GM18526 (cell line): Measurements from ENCODE around the gene SUSD3.

Experiments used
- POLR2A ChIP-seq: IDR thresholded peaks from 3 replicates; pipeline ENCODE4 v1.6.1; 2011; ENCODE audit not compliant: insufficient read length; ENCODE audit errors: extremely low read depth

The SUSD3 gene

DNA sequence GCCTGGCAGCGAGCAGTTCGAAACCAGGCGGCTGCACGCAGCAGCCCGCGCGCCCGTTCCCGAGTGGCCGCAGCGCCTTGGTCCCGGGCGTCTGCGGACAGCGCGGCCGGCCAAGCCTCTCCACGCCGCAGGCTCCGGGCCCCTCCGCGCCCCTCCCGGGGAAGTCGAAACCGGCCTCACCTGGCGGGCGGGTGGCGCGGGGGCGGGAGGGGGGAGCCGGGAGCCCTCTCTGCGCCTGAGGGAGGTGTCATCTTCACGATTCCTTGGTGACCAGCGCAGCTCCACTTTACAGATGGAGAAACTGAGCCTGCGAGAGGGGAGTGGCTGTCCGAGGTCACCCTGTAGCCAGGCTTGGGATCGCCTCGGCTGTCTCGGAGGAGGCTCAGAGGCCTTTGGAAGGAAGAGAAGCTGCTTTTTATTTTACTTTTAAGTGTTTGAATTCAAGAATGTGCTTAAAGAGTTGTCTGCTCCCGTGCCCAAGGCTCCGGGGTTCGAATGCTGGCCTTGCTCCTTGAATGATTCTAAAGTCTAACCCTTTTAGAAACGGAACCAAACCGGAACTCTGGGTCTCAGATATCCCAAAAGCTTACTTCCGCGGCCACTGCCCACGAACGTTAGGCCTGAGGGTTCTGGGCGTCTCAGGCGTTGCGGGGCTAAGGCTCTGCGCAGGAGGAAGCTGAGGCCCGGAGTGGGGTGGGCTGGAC, 662 bp downstream of the SUSD3 start:
- no peak for TF ChIP-seq POLR2A

DNA sequence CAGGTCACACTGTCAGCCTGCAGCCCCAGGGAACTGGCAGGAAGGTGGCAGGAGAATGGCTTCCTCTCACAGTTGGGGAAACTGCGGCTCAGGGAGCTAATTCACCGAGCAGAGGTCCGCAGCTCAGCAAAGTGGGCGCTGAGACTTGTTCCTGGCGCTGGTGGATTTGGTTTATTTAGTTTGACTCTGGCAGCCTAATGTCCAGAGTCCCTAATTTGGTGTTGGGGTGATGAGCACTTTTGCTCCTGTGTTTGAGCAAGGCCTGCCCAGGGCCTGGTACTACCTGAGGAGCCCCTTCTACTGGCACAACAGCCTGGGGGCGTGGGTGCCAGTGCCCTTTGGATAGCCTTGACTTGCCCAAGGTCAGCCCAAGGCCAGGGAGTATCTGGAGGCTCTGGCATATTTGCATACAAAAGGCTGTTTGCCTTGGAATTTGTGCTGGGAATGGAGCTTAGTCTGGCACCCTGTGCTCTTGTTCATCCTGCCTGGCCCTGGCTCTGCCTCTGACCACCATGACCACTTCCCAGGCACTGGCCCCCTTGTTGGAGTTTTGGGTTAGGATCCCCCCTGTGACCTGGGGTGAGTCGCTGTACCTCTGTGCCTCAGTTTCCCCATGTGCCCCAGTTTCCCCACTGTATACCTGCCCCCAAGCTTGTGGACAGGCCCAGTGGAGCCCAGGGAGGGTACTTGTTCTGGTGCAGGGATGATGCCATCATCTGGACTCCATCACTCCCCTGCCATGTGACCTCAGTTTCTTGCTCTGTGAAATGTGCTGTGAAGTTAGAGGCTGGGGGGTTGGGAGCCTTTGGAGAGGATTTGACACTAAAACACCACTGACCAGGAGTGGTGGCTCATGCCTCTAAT, 1.4 kb downstream of the SUSD3 start:
- TF ChIP-seq POLR2A = no peak

DNA sequence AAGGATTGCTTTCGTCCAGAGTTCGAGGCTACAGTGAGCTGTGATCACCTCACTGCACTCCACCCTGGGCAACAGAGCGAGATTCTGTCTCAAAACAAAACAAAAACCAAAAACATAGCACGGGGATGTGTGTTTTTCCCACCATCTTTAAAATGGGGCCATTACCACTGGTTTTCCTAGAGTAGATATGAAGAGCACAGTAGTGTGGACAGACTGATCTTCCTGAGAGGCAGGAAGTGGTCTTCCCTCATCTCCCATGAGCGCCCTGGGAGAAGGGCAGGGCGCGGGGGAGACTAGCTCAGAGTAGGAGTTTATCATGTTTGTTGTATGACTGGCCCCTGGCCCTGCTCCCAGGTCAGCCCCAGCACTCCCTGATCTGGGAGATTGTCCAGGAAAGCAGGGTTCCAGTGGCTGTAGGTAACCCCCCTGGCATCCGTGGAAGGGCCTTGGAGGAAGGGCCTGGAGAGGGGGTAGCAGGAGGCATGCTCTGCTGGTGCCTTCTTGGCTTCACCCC, 2.3 kb downstream of the SUSD3 start:
- no peak for TF ChIP-seq POLR2A

DNA sequence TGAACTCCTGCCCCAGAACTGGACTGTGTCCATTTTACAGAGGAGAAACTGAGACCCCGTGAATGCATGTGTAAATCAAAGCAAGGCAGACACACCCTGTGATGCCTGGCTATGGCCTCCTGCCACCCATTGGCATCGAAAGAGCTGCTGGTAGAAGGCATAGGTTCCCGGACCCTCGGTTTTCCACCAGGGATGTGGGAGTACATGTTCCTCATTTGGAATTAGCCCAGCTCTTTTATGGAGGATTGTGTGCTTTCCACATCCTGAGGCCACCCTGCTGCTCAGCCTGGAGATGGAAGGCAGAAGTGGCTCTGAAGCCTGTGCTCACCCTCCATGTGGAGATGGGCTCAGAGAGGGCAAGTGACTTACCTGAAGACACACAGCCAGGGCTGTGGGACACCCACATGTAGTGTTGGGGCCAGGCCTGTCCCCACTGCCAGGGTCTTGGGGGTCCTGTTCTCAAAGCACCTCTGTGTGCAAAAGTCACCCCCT, 2.8 kb downstream of the SUSD3 start:
- no peak for TF ChIP-seq POLR2A

DNA sequence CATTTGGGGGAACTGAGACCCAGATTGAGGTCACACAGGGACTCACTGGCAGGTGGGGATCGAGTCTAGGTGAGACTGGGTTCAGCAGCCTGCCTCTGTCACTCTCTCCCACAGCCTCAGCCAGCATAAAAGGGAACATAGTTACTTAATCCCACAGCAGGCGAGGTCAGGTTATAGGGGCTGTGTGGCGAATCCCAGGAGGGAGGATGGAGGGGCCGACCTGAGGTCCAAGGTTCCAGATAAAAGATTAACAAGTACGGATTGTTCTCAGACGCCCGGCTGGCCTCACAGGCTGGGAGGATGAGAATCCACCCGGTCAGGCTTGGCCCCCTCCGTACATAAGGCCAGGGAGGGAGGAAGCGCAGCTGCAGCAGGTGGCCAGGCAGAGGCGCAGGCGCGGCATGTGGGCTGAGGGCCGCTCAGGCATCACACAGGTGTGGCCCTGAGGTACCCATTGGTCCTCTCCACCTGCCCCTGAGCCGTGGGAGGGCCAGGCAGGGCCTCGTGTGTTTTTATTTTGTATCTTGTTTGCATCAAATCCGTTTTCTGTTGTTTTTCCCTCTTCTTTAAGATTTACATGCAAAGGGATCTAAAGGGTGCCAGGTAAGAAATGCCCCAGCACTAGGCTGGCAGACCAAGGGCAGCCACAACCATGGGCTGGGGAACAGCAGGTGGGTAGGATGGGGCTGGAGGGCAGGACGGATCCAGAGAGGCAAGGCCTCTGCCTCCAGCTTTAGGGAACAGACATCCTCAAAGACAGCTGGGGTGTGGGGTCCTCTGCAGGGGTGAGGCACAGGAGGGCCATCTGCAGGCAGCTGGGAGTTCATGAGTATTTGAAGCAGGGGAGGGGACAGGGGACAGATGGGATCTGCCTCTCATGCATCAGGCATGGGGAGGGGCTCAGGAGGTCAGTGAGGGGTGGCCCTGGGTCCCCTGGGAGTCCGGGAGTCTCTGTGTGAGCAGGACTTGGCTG, 3.6 kb downstream of the SUSD3 start:
- TF ChIP-seq POLR2A = peak; percentile 27

DNA sequence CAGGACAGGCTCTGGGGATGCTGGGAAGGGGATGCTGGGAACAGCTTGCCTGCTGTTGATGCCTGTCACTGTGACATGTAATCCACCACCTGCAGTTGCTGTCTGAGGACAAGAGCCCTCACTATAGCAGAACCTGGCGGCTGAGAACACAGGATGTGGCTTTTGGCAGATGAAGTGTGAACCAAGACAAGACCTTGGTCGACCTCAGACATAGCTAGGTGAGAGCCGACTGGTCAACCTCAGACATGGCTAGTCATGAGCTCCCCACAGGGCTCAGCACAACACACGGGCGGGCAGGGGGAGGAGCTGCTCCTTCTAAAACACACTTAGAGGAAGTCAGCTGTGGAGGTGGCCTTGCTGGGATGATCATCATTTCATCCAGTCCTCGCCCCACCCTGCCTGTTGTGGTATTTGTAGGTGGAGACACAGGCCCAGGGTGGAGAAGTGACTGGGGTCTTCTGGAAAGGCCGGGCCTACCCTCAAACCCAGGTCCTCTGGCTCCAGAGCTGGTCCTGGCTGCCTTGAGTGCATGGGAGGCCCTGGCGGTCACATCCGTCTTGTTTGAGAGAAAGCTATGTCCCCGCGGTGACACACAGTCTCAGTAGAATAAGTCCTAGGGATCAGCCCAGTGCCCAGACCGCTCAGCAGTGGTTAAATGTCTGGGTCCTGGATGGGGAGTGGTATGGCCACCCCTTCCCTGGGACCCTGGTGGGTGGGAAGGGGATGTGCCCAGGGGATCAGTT, 6.1 kb downstream of the SUSD3 start:
- TF ChIP-seq POLR2A = no peak

DNA sequence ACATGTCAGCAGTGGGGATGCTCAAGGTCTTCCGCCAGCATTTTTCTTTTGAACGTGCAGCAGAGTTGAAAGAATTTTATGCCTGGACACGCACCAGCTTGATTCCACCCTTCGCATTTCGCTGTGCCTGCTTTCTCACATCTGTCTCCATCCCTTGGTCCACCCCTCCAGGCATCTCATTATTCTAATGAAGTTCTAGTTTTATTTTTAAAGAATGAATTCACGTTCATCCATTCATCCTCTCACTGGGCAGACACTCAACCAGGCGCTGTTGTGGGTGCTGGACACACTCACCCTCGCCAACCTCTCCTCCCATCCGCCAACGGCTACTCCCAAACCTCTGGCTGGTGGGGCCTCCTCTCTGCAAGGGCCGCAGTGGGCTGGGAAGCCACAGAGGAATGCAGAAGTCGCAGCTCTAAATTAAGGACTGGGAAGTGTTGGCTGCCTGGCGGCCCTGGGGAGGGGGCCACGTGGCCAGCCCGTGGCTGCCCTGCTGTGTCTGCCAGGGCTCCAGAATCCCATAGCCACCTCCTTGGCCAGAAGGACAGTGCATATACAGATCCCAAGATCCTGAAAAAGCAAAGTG, 6.7 kb downstream of the SUSD3 start:
- no peak for TF ChIP-seq POLR2A

DNA sequence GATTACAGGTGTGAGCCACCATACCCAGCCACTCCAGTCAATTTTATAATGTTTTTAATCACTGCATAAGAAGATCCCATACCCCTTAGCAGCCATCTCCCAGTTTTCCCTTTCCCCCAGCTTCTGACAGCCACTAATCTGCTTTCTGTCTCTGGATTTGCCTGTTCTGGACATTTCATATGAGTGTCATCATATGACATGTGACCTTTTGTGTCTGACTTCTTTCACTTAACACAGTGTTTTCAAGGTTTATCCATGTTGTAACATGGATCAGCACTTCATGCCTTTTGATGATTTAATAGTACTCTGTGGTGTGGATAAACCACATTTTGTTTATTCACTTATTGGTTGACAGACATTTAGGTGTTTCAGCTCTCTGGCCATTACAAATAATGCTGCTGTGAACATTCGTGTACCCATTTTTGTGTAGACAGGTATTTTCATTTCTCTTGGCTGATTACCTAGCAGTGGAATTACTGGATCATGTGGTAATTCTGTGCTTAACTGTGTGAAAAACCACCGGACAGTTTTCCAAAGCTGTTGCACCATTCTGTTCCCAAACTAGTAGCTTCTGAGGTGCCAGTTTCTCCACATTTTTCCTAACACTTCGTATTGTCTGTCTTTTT, 8.6 kb downstream of the SUSD3 start:
- no peak for TF ChIP-seq POLR2A

DNA sequence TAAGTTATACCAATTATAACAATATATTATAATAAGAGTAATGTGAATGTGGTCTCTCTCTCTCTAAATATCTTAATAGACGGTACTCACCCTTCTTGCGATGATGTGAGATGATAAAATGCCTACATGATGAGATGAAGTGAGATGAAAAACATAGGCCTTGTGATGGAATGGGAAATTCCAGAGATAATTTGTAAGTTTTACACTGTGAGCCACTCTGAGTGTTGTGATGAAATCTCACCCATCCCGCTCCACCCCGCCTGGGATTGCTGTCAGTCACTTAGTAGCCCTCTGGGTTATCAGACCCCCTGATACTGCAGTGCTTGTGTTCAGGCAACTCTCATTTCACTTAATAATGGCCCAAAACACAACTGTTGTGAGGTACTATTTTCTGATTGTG, 10.5 kb downstream of the SUSD3 start:
- no peak for TF ChIP-seq POLR2A

DNA sequence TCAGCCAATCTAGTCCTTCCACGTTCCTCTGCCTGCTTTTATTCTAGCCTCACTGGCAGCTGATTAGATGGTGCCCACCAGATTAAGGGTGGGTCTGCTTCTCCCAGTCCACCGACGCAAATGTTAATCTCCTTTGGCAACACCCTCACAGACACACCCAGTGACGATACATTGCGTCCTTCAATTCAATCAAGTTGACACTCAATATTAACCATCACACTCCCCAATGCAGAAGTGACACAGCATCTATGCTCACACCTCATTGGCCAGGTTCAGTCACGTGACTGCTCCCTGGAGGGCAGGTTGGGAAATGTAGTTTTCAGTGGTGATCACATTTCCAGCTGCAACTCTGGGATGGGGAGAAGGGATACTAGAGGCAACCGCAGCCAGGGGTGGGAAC, 13.0 kb downstream of the SUSD3 start:
- no peak for TF ChIP-seq POLR2A

DNA sequence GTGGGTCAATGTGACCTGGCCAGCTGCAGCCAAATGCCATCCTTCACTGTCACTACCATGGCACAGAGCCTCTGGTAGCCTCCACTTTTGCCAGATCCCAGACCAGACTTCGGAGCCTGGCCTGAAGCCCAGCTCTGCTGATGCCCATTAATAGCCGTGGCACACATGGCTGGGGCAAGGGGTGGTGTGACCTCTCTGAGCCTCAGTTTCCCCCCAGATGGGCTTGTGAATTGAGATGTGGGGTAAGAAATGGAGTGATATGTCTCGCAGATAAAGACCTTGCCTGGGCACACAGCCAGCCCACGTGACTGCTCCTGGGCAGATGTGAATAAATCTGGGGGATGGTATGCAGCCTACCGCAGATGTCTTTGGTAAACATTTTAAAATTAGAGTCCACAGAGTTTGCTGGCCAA, 13.9 kb downstream of the SUSD3 start:
- TF ChIP-seq POLR2A = no peak

DNA sequence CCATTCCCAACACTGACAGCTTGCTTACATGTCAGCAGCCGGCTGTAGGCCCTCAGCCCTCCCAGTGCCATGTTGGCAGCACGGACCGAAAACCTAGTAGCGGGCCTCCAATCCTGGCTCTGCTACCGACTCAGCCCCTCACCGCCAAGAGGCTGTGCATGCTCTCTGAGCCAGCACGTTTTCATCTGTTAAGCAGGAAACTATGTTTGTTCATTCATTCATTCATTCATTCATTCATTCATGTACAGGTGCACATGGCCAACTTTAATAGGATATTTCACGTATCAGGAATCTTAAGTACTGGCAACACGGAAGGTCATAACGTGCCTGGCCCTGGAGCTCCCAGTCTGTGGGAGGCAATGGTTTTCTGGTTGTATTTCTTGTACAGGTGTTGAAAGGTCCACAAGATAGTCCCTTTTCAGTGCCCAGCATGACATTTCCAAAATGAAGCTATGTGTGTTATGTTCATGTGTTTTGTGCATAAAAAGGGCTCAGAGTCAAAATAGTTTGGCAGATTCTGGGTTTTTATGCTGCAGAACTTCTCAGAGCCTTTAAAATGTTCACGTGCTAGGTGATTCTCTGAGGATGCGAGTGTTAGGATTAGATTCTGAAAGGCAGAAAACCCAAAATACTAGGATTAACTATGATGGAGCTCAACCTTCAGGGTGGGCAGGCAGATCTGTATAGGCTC, 17.7 kb downstream of the SUSD3 start:
- TF ChIP-seq POLR2A = no peak

DNA sequence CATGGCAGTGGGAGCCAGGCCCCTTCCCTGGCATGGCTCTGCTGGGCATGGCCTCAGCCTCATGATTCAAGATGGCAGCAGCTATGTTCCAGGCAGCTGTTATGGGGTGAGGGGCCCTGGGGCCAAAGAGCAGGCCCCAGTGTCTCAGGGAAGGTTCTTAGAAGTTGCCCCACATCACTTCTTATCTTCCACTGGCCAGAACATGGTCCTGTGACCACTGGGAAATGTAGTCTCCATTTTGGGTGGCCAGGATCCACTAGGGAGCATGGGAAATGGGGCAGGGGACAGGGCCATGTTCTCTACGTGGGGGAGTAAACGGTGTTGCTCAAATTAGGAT, 18.3 kb downstream of the SUSD3 start:
- no peak for TF ChIP-seq POLR2A
